Left cardiac atrium (tissue), 4 donors: ENCODE results near the gene EBF3. TPM values are rescaled to one million over a fixed set of nuclear protein-coding genes. Genes with fewer than 3 reads are reported as not detected.
A peak's percentile ranks its signal among the peaks of the same experiment; 100 is the strongest.

Experiments
- ATAC-seq, 2 donors: fragments of 200-7000 bp; cut with Tn5 transposase; one replicate each; pipeline ENCODE4 v1.9.1; 2020; ENCODE audit warnings: mild to moderate bottlenecking in 2 of 2, moderate library complexity in 2 of 2
- DNase-seq: peaks from one replicate; pipeline ENCODE4 v3.0.0-alpha.2; 2020
- intact Hi-C, 2 donors: fragments of 100-400 bp; cut with DNase I; formaldehyde crosslinking; loops; one replicate each; pipeline versions ENCODE4 v1.14.1 to v1.15.1; 2022 to 2023
- total RNA-seq, 2 donors: library from RNA; stranded (reverse); fragmentation: NEBNext Ultra II Directional; extraction: Animal tissue kit (Norgen Biotek cat#: 25700); gene quantifications; one replicate each; pipeline ENCODE4 v1.2.1, GENCODE V29; 2021
- donor health status: DM: no; HTN: yes; CAD: no.
- donor health status: DM: no; HTN: yes; CAD: no; lungs with severe emphysema.
- donor health status: DM: yes; HTN: yes; CAD: no.
- donor health status: Dilated cardiomyopathy.

The EBF3 gene
- total RNA-seq, 2 donors from 2014 or later: 6.0 to 10.1 TPM

DNA sequence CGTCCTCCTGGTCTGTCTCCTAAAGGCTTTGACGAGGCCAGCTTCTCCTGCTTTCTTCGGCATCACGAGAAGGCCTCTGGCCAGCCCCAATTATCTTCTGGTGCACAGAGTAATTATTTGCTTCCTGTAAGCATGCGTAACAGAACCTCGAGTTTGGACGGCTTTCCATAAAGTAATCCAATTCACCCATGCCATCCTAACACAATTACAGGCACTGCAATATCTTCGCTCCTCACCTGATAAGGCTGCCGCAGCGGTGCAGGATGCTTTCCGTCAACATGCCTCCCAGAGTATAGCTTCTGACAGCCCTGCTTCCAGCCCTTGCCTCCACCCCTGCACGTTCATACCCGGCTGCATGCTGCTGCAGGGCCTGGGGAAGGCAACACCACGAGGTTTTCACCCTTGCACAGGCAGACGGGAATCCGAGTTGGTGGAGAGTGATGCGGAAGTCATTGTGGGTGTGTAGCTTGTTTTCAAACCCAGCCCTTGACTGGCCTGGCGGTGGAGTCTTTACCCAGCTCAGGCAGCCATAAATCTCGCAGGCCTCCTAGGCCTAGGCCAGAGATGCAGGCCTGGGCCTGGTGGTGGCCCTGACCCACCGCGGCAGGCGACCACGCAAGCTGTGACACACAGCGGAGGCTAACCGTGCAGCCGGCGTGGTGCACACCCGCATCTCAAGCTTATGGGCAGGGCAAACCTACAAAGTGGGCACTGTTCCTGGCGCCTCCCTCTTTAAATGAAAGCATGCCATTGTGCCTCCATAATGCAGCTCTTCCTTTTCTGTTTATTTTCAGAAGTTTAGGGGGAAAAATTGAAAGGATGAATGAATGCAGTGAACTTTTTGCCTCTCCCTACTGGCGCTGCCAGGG, 12.7 kb downstream of the EBF3 start:
- DNase-seq (no peak), ATAC-seq (no peak)
- intact Hi-C loops: no loop called here

- no peak for DNase-seq
- ATAC-seq: no peak
- intact Hi-C loops: no loop called here
Observed at GRCh38 chr10:129950676-129951075, 13.4 kb downstream of the EBF3 start.

- intact Hi-C loops: loop anchor here in 1 of 2 donors (10.0 kb wide), 1 partner anchor 55 kb away; no protein-coding TSS in a partner anchor
- peak; percentile 61 to 64 for ATAC-seq
- DNase-seq: peak; percentile 73
Observed at GRCh38 chr10:129949891-129950291, 14.2 kb downstream of the EBF3 start.

GRCh38 chr10:129949411-129949810, 14.7 kb downstream of the EBF3 start:
- no peak for DNase-seq
- intact Hi-C loops: loop anchor here in 1 of 2 donors (10.0 kb wide), 1 partner anchor 55 kb away; no protein-coding TSS in a partner anchor

DNA sequence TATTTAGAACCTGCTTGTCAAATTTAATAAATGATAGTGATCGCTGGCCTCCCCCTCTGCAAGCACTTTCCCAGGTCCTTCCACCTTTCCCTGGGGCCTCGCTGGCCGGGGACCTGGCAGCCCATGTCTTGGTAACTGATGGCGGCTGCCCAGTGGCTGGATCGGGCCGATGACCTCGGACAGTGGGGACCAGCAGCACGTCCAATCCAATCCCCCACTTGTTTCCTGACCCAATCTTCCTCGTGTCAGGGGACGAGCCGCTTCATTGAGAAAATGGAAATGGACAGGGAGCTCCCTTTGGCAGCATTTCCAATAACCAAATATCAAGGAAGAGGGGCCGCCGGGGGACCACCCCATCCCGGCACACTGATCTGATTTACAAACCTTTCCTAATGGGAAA, 17.2 kb downstream of the EBF3 start:
- no peak for ATAC-seq
- DNase-seq: no peak
- intact Hi-C loops: loop anchor here in 1 of 2 donors (10.0 kb wide), 1 partner anchor 52 kb away; no protein-coding TSS in a partner anchor

More at GRCh38 chr10:129949411-129949810, 14.7 kb downstream of the EBF3 start:
- ATAC-seq: no peak

GRCh38 chr10:129945941-129946760, 17.9 kb downstream of the EBF3 start:
- intact Hi-C loops: loop anchor here in 1 of 2 donors (10.0 kb wide), 1 partner anchor 51 kb away; no protein-coding TSS in a partner anchor
- DNase-seq (peak; percentile 65), ATAC-seq (peak; percentile 68 to 70)

GRCh38 chr10:129945526-129945925, 18.5 kb downstream of the EBF3 start:
- intact Hi-C loops: loop anchor here in 1 of 2 donors (10.0 kb wide), 1 partner anchor 51 kb away; no protein-coding TSS in a partner anchor
- ATAC-seq (no peak), DNase-seq (no peak)

DNA sequence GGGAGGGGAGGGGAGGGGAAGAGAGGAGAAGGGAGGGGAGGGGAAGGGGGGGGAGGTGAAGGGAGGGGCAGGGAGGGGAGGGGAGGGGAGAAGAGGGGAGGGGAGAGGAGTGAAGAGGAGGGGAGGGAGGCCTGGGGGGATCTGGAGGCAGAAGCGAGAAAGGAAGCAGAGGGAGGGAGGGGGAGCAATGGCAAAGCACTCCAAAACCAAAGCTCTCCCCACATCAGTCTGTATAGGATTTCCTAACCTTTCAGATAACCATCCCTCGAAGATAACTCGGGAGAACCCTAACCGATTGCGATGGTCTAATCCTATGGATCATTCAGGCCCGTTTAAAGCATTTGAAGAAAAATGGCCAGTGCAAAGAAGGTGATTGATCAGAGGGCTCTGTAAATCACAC, 19.0 kb downstream of the EBF3 start:
- no peak for ATAC-seq
- DNase-seq: no peak
- intact Hi-C loops: loop anchor here in 1 of 2 donors (10.0 kb wide), 1 partner anchor 50 kb away; no protein-coding TSS in a partner anchor

- no peak for ATAC-seq
- intact Hi-C loops: loop anchor here in 1 of 2 donors (10.0 kb wide), 1 partner anchor 50 kb away; no protein-coding TSS in a partner anchor
- DNase-seq: no peak
Observed at GRCh38 chr10:129944456-129944855, 19.6 kb downstream of the EBF3 start.

GRCh38 chr10:129942936-129943715, 20.9 kb downstream of the EBF3 start:
- ATAC-seq: peak; percentile 12 to 21
- intact Hi-C loops: loop anchor here in 1 of 2 donors (10.0 kb wide), 1 partner anchor 48 kb away; no protein-coding TSS in a partner anchor
- DNase-seq: no peak

DNA sequence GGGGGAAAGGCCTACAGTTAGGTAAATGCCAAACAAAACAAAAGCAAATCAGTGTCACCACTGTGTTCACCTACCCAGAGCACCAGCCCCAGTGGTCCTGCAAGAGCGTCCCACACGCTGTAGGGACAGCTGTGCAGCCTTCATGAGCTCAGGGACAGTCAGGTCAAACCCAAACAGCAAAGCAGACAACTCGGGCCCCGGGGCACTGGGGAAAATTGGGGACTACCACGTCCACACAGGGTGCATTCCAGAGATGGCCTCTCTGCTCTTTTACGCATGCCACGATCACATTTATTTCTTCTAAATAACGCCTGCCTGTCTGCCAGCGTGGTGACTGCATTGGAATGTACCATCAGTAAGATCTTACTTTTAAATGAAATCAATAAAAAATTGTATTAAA, 21.7 kb downstream of the EBF3 start:
- no peak for DNase-seq
- ATAC-seq: no peak
- intact Hi-C loops: loop anchor here in 1 of 2 donors (10.0 kb wide), 1 partner anchor 48 kb away; no protein-coding TSS in a partner anchor

DNA sequence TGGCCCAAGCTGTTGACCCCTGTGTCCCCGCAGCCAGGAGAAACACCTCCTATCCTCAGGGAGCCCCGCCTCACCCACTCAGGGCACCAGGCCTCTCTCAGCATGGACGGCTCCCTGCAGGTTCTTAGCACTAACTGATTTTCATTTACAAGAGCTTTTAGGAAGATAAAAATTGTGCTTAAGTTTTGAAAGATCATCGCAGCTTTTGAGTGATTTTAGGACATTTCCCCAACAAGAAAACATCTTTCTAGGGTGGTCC, 22.1 kb downstream of the EBF3 start:
- DNase-seq: no peak
- intact Hi-C loops: loop anchor here in 1 of 2 donors (10.0 kb wide), 1 partner anchor 47 kb away; no protein-coding TSS in a partner anchor
- no peak for ATAC-seq

- intact Hi-C loops: loop anchor here in 1 of 2 donors (10.0 kb wide), 1 partner anchor 47 kb away; no protein-coding TSS in a partner anchor
- no peak for ATAC-seq
Observed at GRCh38 chr10:129941199-129942018, 22.7 kb downstream of the EBF3 start.

GRCh38 chr10:129940617-129941198, 23.4 kb downstream of the EBF3 start:
- intact Hi-C loops: loop anchor here in 1 of 2 donors (10.0 kb wide), 1 partner anchor 46 kb away; no protein-coding TSS in a partner anchor
- DNase-seq: no peak
- ATAC-seq: no peak

More at GRCh38 chr10:129941199-129942018, 22.7 kb downstream of the EBF3 start:
- no peak for DNase-seq

- no peak for DNase-seq
- intact Hi-C loops: loop anchor here in 1 of 2 donors (10.0 kb wide), 1 partner anchor 45 kb away; no protein-coding TSS in a partner anchor
- ATAC-seq: no peak
Observed at GRCh38 chr10:129939416-129940275, 24.4 kb downstream of the EBF3 start.

- DNase-seq (no peak), ATAC-seq (no peak)
- intact Hi-C loops: no loop called here
Observed at GRCh38 chr10:129938460-129938859, 25.6 kb downstream of the EBF3 start.
